Measurements from ENCODE around the gene ECM1.
A peak's percentile ranks its signal among the peaks of the same experiment; 100 is the strongest.

GRCh38 chr1:150560011-150560438, 52.1 kb downstream of the ECM1 start:
- TF ChIP-seq CTCF (optimal IDR thresholded peaks at IDR 0.05 in 1 of 3, IDR thresholded peaks at IDR 0.05 in 1 of 3, conservative IDR thresholded peaks at IDR 0.05 in 1 of 3; ENCODE audit: extremely low read depth in 1 of 3, insufficient read depth in 2 of 3, low read length in 3 of 3) (peak; percentile 93 to 98 (median 96)), EZH2 (IDR thresholded peaks at IDR 0.05; ENCODE audit: low read length) (no peak)

Data from keratinocyte (primary cell).